Heart left ventricle (tissue), 13 donors: ENCODE results near the gene GPR78.

Experiments
- CTCF ChIP-seq, 12 donors: fragments of 200-600 bp; sonication (generic) in 4 of 12; IDR thresholded peaks; one replicate each; pipeline versions ENCODE4 v1.5.0 to v1.8.0; 2018 to 2022; ENCODE audit warnings: antibody characterized with exemption in 12 of 12, mild to moderate bottlenecking in 5 of 12
- POLR2A ChIP-seq, 2 donors: fragments of 450-650 bp; IDR thresholded peaks; one replicate each; pipeline ENCODE4 v1.6.1; 2017; ENCODE audit warnings: antibody characterized with exemption in 2 of 2, mild to moderate bottlenecking in 2 of 2, moderate library complexity in 2 of 2
- donor health status: ischemic (EF 13 %, LVEDD 7.1; RV severe dilation, severe dysfunction).
- donor health status: DM: no; HTN: yes; CAD: no.
- donor health status: DM: no; HTN: no; CAD: no.
- donor health status: ischemic (EF 25% LVEDD 6.9; RV normal size, moderate dysfunction).
- donor health status: ischemic (EF 25% LVEDD 5.7; RV mildly dilated, moderate dysfunction).
- donor health status: ischemic (EF 35%, LVEDD 5.7; RV mildly dilated, moderate dysfunction).
- donor health status: nonischemic (EF 11% LVEDD 7.7; RV severe dilation, severe dysfunction).
- donor health status: DM: yes; HTN: yes; CAD: no.
- donor health status: PGD.
- donor health status: ischemic (EF 29% LVEDD 5.4; RV normal size, mild dysfunction).
- donor health status: nonischemic (EF 23%, LVEDD 6.1; RV moderate dilation, normal function).

- TF ChIP-seq POLR2A (IDR thresholded peaks at IDR 0.05) = no peak
- TF ChIP-seq CTCF (IDR thresholded peaks at IDR 0.05) = no peak
Measured at GRCh38 chr4:8570201-8570600, 10.0 kb upstream of the GPR78 start.
